Measurements from ENCODE around the gene FAM149B1.

GRCh38 chr10:73152009-73152408 is 15.9 kb upstream of the FAM149B1 start:
- TF ChIP-seq CTCF (IDR thresholded peaks at IDR 0.05; ENCODE audit: poor library complexity, severe bottlenecking) (no peak), EZH2 (IDR thresholded peaks at IDR 0.05; ENCODE audit: borderline replicate concordance, insufficient read depth, low read length, poor library complexity, severe bottlenecking) (no peak), POLR2AphosphoS5 (IDR thresholded peaks at IDR 0.05) (no peak), REST (IDR thresholded peaks at IDR 0.05; ENCODE audit: borderline replicate concordance) (no peak), TAF1 (IDR thresholded peaks at IDR 0.05; ENCODE audit: low read depth) (no peak)

Measured in neural cell (in vitro differentiated cells).